HL-60 (cell line): Measurements from ENCODE around the gene GABARAP.

Experiments
- GABPA ChIP-seq: IDR thresholded peaks from 2 replicates; pipeline ENCODE4 v1.6.1; 2012; ENCODE audit warnings: low read depth
- POLR2AphosphoS5 ChIP-seq: IDR thresholded peaks from 2 replicates; pipeline ENCODE4 v1.6.1; 2012; ENCODE audit warnings: low read depth
- SPI1 ChIP-seq: IDR thresholded peaks from 2 replicates; pipeline ENCODE4 v1.6.1; 2012; ENCODE audit warnings: low read depth, mild to moderate bottlenecking, borderline replicate concordance
- TF ChIP-seq, protein P1 (sequence below): IDR thresholded peaks from one replicate; pipeline ENCODE4 v1.5.1; 2011; ENCODE audit warnings: low read length, control low read depth, inconsistent platforms; ENCODE audit not compliant: insufficient read depth
- TF ChIP-seq, protein P2 (sequence below): IDR thresholded peaks from 2 replicates; pipeline ENCODE4 v1.6.1; 2012; ENCODE audit warnings: low read depth; ENCODE audit not compliant: insufficient replicate concordance

DNA sequence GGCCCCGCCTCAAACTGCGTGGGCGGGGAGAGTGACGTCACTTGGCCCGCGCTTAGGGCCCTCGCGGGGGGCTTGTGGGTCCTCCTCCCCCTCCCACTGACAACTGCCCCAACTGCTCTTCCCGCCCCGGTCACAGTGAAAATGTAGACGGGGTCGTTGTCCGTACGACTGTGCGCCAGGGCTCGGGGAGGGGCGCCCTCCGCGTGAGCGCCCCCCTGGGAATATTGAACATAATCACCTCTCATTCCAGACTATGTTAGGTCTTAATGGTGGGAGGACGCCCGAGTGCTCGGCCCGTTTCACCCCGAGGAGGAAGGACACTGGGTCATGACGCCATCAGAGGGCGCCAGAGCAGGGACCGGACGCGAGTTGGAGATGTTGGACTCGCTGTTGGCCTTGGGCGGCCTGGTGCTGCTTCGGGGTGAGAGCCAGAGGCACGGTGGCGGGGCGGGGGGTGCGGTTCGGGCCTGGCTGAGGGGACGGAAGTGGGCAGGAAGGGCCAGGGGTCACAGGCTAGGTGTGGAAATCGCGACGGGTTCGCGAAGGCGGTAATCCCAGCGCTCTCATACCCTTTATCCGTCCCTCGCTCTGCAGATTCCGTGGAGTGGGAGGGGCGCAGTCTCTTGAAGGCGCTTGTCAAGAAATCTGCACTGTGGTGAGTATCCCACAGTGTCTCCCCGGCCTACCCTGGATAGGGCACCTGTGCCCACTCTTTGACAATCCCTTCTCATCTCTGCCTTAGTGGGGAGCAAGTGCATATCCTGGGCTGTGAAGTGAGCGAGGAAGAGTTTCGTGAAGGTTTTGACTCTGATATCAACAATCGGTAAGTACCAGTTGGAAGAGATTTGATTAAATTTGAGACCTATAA is 10.2 kb upstream of the GABARAP start, which contains the start of gene ELP5:
- TF ChIP-seq, protein P1, sequence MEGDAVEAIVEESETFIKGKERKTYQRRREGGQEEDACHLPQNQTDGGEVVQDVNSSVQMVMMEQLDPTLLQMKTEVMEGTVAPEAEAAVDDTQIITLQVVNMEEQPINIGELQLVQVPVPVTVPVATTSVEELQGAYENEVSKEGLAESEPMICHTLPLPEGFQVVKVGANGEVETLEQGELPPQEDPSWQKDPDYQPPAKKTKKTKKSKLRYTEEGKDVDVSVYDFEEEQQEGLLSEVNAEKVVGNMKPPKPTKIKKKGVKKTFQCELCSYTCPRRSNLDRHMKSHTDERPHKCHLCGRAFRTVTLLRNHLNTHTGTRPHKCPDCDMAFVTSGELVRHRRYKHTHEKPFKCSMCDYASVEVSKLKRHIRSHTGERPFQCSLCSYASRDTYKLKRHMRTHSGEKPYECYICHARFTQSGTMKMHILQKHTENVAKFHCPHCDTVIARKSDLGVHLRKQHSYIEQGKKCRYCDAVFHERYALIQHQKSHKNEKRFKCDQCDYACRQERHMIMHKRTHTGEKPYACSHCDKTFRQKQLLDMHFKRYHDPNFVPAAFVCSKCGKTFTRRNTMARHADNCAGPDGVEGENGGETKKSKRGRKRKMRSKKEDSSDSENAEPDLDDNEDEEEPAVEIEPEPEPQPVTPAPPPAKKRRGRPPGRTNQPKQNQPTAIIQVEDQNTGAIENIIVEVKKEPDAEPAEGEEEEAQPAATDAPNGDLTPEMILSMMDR = no peak
- TF ChIP-seq POLR2AphosphoS5 (peak; percentile 76), GABPA (no peak), SPI1 (no peak)
- TF ChIP-seq, protein P2, sequence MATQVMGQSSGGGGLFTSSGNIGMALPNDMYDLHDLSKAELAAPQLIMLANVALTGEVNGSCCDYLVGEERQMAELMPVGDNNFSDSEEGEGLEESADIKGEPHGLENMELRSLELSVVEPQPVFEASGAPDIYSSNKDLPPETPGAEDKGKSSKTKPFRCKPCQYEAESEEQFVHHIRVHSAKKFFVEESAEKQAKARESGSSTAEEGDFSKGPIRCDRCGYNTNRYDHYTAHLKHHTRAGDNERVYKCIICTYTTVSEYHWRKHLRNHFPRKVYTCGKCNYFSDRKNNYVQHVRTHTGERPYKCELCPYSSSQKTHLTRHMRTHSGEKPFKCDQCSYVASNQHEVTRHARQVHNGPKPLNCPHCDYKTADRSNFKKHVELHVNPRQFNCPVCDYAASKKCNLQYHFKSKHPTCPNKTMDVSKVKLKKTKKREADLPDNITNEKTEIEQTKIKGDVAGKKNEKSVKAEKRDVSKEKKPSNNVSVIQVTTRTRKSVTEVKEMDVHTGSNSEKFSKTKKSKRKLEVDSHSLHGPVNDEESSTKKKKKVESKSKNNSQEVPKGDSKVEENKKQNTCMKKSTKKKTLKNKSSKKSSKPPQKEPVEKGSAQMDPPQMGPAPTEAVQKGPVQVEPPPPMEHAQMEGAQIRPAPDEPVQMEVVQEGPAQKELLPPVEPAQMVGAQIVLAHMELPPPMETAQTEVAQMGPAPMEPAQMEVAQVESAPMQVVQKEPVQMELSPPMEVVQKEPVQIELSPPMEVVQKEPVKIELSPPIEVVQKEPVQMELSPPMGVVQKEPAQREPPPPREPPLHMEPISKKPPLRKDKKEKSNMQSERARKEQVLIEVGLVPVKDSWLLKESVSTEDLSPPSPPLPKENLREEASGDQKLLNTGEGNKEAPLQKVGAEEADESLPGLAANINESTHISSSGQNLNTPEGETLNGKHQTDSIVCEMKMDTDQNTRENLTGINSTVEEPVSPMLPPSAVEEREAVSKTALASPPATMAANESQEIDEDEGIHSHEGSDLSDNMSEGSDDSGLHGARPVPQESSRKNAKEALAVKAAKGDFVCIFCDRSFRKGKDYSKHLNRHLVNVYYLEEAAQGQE = no peak
